Astrocyte of the spinal cord (primary cell): Measurements from ENCODE around the gene PLPP4.

Experiments
- DNase-seq: peaks from one replicate; pipeline ENCODE4 v3.0.0; 2011; ENCODE audit warnings: low read depth, low spot score
- H3K4me3 ChIP-seq: 2 replicates; pipeline ENCODE4 v1.5.1; 2011; ENCODE audit warnings: low read depth, mild to moderate bottlenecking, low read length, moderate library complexity
- CTCF ChIP-seq: IDR thresholded peaks from 2 replicates; pipeline ENCODE4 v1.5.1; 2012; ENCODE audit warnings: low read depth, mild to moderate bottlenecking, low read length, inconsistent platforms
- in situ Hi-C: cut with HindIII; loops from 2 replicates; pipeline ENCODE4 v1.10.0; 2017; ENCODE audit warnings: low sequenced_read_pairs

The PLPP4 gene

DNA sequence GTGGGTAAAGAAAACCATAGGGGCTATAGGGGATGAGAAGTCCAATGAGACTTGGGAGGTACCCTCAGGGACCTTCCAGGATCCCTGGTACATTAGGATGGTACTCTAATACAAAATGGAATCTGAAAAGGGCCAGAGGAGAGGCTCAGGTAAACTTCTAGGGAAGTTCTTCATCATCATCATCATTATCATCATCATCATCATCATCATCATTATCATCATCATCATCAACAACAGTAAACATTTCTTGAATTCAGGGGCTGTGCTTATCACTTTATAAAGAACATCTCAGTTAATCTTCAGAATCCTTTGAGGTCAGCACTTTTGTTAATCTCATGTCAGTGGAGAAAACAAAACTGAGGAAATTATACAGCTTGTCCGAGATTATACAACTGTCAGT is 50.1 kb downstream of the PLPP4 start:
- no peak for TF ChIP-seq CTCF
- no peak for DNase-seq
- H3K4me3 ChIP-seq, result no peak overlapping the region
- in situ Hi-C loops, result no loop called here

- no peak for DNase-seq
- no peak overlapping the region for H3K4me3 ChIP-seq
- in situ Hi-C loops, result no loop called here
- TF ChIP-seq CTCF, result no peak
Measured at GRCh38 chr10:120507651-120508050, 50.6 kb downstream of the PLPP4 start.

GRCh38 chr10:120508393-120508792 is 51.4 kb downstream of the PLPP4 start:
- TF ChIP-seq CTCF, result no peak
- no peak overlapping the region for H3K4me3 ChIP-seq
- in situ Hi-C loops, result no loop called here
- DNase-seq, result peak; percentile 96

DNA sequence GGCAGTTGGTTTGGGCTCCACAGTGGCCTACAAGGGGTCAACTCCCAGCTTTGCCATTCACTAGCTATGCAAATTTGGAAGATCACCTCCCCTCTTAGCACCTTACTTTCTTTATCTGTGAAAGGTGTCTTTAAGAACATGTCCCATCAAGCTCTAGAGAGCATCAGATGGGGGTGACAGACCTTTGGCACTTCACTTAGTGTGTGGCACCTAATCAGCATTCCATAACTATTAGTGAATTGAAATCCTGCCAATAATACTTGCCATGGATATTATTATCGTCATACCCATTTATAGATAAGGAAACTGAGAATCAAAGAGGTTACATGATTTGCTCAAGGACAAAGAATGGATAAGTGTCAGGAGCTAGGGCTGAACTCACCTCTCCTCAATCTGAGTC is 51.9 kb downstream of the PLPP4 start:
- no peak for DNase-seq
- in situ Hi-C loops, result no loop called here
- no peak for TF ChIP-seq CTCF
- H3K4me3 ChIP-seq, result no peak overlapping the region

DNA sequence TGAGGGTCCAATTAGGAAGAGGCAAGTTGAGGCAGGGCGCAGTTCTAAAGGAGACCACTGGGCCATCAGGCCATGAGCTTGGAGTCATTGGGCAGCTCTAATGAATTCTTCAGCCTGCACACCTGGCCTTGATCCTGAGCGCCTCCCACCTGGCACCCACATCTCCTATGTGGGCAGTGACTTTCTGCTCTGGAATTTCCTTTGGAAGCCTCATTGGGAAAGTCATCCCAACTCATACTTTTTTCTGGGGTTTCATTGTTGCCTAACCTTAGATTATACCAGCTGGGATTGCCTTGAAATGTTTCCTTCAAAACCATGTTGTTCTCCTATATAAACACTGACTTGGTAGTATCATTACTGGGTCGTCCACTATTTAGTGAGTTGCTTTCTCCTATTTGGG is 54.1 kb downstream of the PLPP4 start:
- peak; percentile 30 for TF ChIP-seq CTCF
- peak; percentile 86 for DNase-seq
- H3K4me3 ChIP-seq, result no peak overlapping the region
- in situ Hi-C loops, result no loop called here

- in situ Hi-C loops, result no loop called here
Measured at GRCh38 chr10:120513307-120513796, 56.3 kb downstream of the PLPP4 start.

More at GRCh38 chr10:120513307-120513796, 56.3 kb downstream of the PLPP4 start:
- DNase-seq, result no peak
- TF ChIP-seq CTCF, result no peak
- no peak overlapping the region for H3K4me3 ChIP-seq
